ENCODE results near the gene RELA. TPM values are rescaled to one million over a fixed set of nuclear protein-coding genes. Genes with fewer than 3 reads are reported as not detected.
A peak's percentile ranks its signal among the peaks of the same experiment; 100 is the strongest.
"Not testable (repeated sequence)": the region's sequence is repeated elsewhere in the genome, so short reads cannot be mapped to it uniquely, and the experiment has no call there.

The RELA gene
- 45.0 TPM for total RNA-seq
- long read RNA-seq, transcript RELA-202 (11 exons, 2,700 nt) = major isoform, 11 of 43 reads
- long read RNA-seq, partial matches to known transcripts = 11 of 43 reads
- long read RNA-seq, other reads (novel, unspliced or antisense) = 20 of 43 reads

DNA sequence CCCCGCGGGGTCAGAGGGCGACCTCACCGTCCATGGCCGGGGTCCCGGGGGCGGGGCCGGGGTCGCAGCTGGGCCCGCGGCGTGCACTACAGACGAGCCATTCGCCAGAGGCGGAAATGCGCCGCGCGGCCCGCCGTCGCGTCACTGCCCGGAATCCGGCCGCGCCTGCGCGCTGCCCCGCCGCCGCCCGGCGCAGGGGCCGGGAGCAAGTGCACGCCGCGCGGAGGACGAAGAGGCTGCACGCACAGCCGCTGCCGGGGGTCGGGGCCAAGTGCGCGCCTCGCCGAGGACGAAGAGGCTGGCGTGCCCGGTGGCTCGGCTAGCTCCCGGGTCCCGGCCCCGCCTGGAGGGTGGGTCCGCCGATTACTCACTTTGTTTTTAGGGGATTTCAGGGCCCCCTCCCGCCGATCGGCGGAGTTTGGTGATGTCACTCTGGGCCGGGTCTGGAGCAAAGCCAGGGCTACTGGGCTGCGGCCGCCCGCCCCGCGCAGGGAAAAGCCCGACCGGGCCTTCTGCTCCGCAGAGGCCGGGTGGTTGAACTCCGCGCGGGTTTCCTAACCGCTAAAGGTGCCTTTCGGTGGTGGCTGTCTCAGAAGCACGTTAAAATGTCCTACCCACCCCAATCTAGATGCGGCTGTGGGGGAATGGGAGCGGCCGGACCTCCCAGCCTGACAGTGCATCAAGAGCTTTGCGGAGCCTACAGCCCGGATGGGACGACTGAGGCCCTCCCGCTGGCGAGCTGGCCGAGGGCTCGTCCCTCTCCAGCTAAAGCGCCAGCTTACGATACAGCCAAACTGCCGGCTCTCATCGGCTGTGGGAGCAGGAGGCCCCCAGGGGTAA, at the start of gene RELA:
RELA (minus strand) TSS at position 118 of the 840 bp plus-strand sequence; CDS start at position 34, 84 bp downstream.
- intact Hi-C loops (cut with DNase I) = loop anchor here (1.0 to 2.0 kb wide), 2 partner anchors 10 to 48 kb away; partner anchors contain the start of genes MAP3K11 and PCNX3
- DNase-seq (ENCODE audit: low spot score) = peak; percentile 96

DNA sequence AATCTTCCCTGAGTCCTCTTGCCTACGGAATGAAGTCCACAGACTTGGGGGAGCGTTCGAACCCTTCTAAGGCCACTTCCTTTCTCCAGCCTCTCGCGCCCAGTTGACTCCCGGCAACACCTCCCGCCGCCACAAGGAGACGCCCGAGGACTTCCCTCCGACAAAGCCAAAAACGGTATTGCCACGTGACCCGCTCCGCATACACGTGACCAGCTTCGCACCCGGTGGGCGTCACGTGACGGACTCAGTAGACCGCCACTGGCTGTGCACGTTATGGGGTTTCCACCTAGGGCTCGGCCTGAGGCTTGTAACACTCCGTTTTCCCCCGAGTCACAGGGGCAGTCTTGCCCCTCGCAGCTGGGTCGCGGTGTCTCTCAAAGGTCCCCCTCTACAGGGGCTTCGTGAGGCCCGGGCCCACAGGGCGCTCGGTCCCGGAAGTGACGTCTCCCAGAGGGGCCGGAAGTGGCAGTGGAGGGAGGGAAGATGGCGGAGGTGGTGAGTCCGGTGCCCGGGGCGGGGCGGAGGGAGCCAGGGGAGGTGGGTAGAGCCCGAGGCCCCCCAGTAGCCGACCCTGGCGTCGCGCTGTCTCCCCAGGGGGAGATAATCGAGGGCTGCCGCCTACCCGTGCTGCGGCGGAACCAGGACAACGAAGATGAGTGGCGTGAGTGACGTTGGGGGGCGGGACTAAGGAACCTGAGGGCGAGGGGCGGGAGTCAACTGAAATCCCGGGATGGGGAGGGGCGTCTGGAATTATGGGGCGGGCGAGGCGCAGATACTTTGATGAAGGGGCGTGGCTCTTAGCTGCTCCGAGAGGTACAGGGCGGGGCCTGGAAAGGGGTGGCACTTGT, 49.3 kb upstream of the RELA start, which contains the start of gene KAT5:
KAT5 (plus strand) TSS at position 468 of the 848 bp plus-strand sequence; CDS start at position 484, 16 bp downstream.
- intact Hi-C loops (cut with DNase I) = loop anchor here (2.0 to 5.0 kb wide), 2 partner anchors 107 to 290 kb away; partner anchors contain the start of genes BANF1 and EIF1AD
- peak; percentile 99 for DNase-seq (ENCODE audit: low spot score)

DNA sequence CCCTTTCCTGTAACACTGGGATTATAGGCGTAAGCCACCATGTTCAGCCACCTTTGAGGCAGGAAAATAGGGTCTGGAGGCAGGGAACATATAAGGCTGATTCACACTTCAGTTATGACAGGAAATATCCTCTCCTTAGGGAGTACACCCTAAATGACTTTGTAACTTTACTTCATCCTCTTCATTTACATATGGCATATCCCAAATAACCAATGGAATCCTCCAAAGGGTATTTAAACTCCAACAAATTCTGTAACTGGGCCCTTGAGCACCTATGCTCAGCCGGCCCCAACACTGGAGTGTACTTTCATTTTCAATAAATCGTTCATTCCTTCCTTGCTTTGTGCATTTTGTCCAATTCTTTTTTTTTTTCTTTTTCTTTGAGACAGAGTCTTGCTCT, 47.7 kb upstream of the RELA start:
- intact Hi-C loops (cut with DNase I) = loop anchor here (5.0 kb wide), 1 partner anchor 292 kb away; the partner anchor contains the start of genes BANF1 and EIF1AD
- no peak for DNase-seq (ENCODE audit: low spot score)

DNA sequence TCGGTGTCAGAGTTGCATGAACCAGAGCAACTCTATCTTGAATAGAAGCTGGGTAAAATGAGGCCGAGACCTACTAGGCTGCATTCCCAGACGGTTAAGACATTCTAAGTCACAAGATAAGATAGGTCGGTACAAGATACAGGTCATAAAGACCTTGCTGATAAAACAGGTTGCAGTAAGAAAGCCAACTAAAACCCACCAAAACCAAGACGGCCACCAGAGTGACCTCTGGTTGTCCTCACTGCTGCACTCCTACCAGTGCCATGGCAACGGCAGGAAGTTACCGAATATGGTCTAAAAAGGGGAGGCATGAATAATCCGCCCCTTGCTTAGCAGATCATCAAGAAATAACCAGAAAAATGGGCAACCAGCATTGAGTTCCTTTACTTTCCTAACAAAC, 46.9 kb upstream of the RELA start:
- intact Hi-C loops (cut with DNase I) = loop anchor here (5.0 kb wide), 1 partner anchor 293 kb away; the partner anchor contains the start of genes BANF1 and EIF1AD
- DNase-seq (ENCODE audit: low spot score) = no peak

DNA sequence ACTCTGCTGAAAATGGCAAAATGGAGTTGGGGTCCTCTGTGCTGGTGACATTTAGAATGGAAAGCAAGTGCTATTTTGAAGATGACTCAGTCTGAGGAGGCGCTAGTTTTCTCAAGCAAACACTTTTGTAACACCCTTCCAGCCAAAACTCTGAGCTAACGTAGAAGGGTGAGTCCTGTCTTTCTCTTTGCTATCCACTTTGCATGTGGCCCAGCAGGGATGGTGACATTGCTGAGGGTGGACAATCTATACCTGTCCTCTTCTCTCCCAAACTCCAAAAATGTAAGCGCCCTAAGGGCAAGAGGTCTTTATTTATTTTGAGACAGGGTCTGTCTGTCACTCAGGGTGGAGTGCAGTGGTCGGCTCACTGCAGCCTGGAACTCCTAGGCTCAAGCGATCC, 45.7 kb upstream of the RELA start:
- intact Hi-C loops (cut with DNase I) = no loop called here
- DNase-seq (ENCODE audit: low spot score) = no peak

DNA sequence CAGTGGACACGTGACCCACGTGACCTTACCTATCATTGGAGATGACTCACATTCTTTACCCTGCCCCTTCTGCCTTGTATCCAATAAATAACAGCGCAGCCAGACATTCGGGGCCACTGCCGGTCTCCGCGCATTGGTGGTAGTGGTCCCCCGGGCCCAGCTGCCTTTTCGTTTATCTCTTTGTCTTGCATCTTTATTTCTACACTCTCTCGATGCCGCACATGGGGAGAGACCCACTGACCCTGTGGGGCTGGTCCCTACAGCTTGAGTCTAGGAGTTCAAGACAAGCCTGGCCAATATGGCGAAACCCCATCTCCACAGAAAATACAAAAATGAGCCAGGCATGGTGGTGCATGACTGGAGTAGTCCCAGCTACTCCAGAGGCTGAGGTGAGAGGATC, 44.3 kb upstream of the RELA start:
- DNase-seq (ENCODE audit: low spot score); intact Hi-C loops (cut with DNase I): not testable (repeated sequence)

DNA sequence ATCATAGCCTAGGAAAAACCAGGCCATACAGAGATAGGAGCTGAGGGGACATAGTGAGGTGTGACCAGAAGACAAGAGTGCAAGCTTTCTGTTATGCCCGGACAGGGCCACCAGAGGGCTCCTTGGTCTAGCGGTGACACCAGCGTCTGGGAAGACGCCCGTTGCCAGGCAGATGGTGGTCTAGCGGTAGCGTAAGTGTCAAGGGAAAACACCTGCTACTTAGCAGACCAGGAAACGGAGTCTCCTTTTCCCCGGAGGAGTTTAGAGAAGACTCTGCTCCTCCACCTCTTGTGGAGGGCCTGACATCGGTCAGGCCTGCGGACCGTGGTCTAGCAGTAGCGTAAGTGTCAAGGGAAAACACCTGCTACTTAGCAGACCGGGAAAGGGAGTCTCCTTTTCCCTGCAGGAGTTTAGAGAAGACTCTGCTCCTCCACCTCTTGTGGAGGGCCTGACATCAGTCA, 43.6 kb upstream of the RELA start:
- intact Hi-C loops (cut with DNase I) = not testable (repeated sequence)

DNA sequence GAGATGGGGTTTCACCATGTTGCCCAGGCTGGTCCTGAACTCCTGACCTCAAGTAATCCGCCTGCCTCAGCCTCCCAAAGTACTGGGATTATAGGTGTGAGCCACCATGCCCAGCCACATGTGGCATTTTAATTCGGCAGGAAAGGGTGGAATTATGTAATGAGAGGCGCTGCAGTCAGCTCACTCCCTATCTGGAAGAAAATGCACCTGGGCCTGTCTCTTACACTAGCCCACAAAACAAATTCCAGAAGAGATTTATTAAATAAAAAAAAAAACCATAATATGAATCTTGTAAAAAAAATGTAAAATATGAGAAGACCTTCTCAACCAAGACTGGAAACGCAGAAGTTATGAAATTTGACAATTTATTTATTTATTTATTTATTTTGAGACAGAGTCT, 41.1 kb upstream of the RELA start:
- intact Hi-C loops (cut with DNase I) = no loop called here
- no peak for DNase-seq (ENCODE audit: low spot score)

More for the DNA sequence above, 43.6 kb upstream of the RELA start:
- DNase-seq (ENCODE audit: low spot score) = peak; percentile 86

DNA sequence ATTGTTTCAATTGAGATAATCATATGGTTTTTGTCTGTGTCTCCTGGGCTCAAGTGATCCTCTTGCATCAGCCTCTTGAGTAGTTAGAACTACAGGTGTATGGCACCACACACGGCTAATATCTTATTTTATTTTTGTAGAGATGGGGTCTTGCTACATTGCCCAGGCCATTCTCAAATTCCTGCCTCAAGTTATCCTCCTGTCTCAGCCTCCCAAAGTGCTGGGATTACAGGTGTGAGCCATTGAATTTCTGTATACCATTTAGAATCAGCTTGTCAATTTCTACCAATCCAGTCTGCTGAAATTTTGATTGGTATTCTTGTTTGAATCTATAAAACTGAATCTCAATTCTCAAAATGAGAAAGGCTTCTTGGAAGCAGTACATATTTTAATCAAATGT, 39.0 kb upstream of the RELA start:
- DNase-seq (ENCODE audit: low spot score) = no peak
- intact Hi-C loops (cut with DNase I) = no loop called here

DNA sequence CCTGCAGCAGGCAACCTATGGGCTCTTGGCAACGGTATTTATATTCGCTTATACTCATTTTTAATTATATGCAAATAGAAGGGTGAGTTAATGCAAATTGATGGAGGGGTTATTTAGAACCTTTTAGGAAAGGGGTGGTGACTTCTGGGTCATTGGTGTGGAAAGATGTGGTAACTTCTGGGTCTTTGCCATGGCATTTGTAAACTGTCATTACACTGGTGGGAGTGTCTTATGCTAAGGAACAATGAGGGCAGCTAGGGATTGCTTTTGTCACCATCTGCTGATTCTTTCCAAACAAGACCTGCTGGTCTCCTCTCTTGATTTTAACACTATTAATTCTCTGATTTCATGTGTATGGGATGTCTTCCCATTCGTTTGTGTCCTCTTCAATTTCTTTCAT, 37.7 kb upstream of the RELA start:
- intact Hi-C loops (cut with DNase I) = no loop called here
- DNase-seq (ENCODE audit: low spot score) = no peak

DNA sequence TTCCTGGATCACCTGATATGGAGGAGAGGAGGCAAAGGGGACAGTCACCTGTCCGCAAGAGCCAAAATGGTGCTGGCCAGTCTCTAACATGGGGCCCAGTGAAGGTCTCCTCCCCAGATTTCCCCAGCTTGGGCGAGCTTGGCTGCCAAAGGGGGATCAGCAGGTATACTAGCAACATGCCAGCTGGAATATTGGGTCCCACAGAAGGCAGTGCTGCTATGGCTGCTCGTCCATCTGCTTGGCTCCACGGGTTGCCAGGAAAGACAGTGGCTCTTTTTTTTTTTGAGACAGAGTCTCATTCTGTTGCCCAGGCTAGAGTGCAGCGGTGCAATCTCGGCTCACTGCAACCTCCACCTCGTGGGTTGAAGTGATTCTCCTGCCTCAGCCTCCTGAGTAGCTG, 36.6 kb upstream of the RELA start:
- intact Hi-C loops (cut with DNase I) = no loop called here
- no peak for DNase-seq (ENCODE audit: low spot score)

DNA sequence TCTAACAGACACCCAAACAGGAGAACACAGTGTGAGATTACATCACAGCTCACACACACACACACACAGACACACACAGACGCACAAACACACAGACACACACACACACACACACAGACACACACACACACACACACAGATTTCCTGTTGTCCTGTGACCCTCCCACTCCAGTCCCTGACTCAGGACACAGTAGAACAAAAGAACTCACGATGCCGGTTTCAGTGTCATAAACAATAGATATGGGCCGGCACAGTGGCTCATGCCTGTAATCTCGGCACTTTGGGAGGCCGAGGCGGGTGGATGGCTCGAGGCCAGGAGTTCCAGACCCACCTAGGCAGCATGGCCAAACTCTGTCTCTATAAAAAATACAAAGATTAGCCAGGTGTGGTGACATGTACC, 35.5 kb upstream of the RELA start:
- intact Hi-C loops (cut with DNase I) = no loop called here
- DNase-seq (ENCODE audit: low spot score) = no peak

DNA sequence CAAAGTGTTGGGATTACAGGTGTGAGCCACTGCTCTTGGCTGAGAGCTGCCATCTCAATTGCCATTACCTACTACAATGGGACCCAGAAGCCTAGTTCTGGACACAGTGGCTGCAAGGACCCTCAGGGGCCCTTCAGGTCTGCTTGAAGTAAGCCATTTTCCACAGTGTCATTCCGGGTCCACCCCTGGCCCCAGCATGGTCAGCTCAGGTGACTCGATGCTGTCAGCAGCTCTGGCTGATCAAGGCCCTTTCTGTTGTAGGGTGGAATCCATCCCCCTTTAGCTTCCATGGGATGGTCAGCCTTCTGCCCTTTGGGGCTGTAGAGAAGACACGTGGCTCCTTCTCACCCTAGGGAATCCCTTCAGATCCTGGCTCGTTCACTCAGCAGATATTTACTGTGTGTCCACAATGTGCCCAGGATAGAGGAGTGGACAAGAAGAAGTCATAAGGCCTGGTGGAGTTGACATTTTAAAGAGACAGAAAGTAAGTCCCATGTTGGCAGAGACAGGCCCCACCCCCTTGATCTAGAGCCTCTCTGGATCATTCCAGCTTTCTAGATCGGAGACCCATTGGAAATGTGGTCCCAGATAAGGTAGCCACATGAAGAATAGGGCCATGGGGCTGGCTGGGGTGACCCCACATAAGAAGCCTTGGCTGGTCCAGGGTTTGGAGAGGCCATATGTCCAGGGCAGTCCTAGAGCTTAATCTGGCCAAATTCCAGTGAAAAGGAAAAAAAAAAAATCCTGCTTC, 34.3 kb upstream of the RELA start:
- DNase-seq (ENCODE audit: low spot score) = no peak
- intact Hi-C loops (cut with DNase I) = no loop called here

DNA sequence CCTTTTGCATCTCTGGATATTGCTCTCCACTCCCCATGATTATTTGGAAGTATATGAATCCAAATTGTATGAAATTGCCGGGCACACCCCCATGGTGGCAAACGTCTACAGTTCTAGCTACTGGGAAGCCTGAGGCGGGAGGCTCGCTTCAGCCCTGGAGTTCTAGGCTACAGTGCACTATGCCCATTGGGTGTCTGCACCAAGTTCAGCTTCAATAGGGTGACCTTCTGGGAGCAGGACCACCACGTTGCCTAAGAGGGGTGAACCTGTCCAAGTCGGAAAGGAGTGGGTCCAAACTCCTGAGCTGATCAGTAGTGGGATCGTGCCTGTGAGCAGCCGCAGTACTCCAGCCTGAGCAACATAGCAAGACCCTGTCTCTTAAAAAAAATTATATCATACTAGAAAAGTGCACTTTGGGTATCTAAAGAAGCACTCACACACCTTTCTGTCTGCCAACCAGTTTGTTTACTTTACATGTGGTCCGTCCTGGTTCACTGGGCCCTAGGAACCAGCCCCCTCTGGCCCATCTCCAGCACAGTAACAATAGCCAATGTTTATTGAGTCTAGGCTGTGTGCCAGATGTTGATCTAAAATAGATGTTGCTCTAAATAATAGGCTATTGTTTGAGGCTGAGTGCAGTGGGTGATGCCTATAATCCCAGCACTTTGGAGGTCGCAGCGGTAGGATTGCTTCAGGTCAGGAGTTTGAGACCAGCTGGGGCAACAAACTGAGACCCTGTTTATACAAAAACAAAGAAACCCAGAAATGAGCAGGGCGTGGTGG, 32.9 kb upstream of the RELA start:
- DNase-seq (ENCODE audit: low spot score) = no peak
- intact Hi-C loops (cut with DNase I) = no loop called here

DNA sequence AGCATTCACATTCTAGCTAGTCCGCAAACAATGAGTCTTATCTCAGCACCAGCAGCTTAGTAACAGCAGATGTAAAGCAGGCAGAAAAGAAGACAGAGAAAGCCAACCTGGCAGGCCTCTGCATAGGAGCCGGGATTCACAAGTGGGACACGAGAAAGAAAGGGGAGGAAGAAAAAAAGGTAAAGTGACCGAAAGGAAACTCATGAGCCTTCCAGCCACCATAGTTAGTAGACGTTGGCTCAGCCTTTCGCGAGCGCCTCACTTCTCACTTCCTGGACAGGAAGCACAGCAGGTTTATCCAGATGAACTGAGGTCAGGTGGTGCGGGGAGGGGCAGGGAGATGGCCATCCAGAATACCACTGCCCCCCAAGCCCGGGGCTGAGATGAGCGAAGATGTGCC, 29.7 kb upstream of the RELA start:
- no peak for DNase-seq (ENCODE audit: low spot score)
- intact Hi-C loops (cut with DNase I) = no loop called here

DNA sequence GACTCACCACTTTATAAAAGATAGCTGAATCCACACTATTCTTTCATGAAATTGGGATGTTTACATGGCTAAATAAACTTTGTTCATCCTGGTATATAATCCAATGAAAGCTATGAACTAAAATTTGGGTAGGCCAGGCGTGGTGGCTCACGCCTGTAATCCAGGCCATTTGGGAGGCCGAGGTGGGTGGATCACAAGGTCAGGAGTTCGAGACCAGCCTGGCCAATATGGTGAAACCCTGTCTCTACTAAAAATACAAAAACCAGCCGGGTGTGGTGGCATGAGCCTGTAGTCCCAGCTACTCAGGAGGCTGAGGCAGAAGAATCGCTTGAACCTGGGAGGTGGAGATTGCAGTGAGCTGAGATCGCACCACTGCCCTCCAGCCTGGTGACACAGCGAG, 29.1 kb upstream of the RELA start:
- DNase-seq (ENCODE audit: low spot score); intact Hi-C loops (cut with DNase I): not testable (repeated sequence)

DNA sequence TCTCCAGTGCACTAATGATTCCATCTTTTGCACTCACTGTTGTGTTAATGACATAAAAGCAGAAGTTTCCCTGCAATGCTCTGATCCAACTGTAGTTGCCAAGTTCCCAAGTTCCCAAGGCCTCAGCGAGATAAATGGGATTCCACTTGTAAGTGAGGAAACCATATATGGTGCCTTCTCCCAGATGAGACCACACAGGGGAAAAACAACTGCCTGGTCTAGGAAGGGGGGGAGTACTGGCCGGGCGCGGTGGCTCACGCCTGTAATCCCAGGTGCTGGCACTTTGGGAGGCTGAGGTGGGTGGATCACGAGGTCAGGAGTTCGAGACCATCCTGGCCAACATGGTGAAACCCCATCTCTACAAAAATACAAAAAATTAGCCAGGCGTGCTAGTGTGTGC, 23.3 kb upstream of the RELA start:
- DNase-seq (ENCODE audit: low spot score) = no peak
- intact Hi-C loops (cut with DNase I) = no loop called here

DNA sequence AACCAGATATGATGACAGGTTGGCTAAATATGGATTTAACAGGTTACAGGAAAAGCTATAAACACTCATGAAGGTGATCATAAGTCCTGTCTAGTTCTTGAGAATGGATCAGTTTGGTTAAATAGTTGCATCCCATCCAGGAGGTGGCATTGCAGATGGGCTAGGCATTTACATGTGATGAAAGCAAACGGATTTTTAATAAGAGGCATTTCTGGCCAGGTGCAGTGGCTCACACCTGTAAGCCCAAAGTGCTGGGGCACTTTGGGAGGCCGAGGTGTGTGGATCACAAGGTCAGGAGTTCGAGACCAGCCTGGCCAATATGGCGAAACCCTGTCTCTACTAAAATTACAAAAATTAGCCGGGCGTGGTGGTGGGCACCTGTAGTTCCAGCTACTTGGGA, 20.8 kb upstream of the RELA start:
- intact Hi-C loops (cut with DNase I); DNase-seq (ENCODE audit: low spot score): not testable (repeated sequence)
